Panc1 (cell line): ENCODE results near the gene NSMF. TPM values are rescaled to one million over a fixed set of nuclear protein-coding genes. Genes with fewer than 3 reads are reported as not detected.
A peak's percentile ranks its signal among the peaks of the same experiment; 100 is the strongest.

Experiments
- ATAC-seq: fragments of 200-7000 bp; cut with Tn5 transposase; 2 replicates; pipeline ENCODE4 v1.9.1; 2020; ENCODE audit warnings: mild to moderate bottlenecking, moderate library complexity
- BruUV-seq: library from RNA; stranded (reverse); fragments of 400-500 nt; replicated peaks from 2 replicates; lab custom pipeline; 2021; lab: Mats Ljungman, UMichigan
- CTCF ChIA-PET: fragments of 300-600 bp; sonication (Branson Sonifier 250); formaldehyde crosslinking; loops from one replicate; lab custom pipeline; 2022; ENCODE audit warnings: antibody characterized with exemption; lab: Charles Lee
- POLR2A ChIA-PET: fragments of 300-600 bp; sonication (Branson Sonifier 250); formaldehyde crosslinking; loops from one replicate; lab custom pipeline; 2022; ENCODE audit warnings: antibody characterized with exemption; lab: Charles Lee
- DNase-seq: peaks from one replicate; pipeline ENCODE4 v3.0.0-alpha.2; 2010; ENCODE audit warnings: low read depth, low spot score
- H3K27ac ChIP-seq: 2 replicates; pipeline ENCODE4 v1.5.1; 2011; ENCODE audit warnings: mild to moderate bottlenecking, low read length, inconsistent platforms
- H3K27me3 ChIP-seq: fragments of 200-500 bp; sonication (Bioruptor generic); 2 replicates; pipeline ENCODE4 v1.6.0; 2014; ENCODE audit warnings: low read length, inconsistent platforms; ENCODE audit not compliant: control insufficient read depth, insufficient read depth
- H3K36me3 ChIP-seq: fragments of 200-500 bp; sonication (Bioruptor generic); 2 replicates; pipeline ENCODE4 v1.5.1; 2014; ENCODE audit warnings: inconsistent platforms, mild to moderate bottlenecking, low read length, moderate library complexity; ENCODE audit not compliant: control insufficient read depth, insufficient read depth
- H3K4me1 ChIP-seq: 2 replicates; pipeline ENCODE4 v1.5.1; 2011; ENCODE audit warnings: inconsistent platforms, mild to moderate bottlenecking, low read length, moderate library complexity; ENCODE audit not compliant: control insufficient read depth, insufficient read depth
- H3K4me3 ChIP-seq, 2 experiments: 2 replicates each; pipeline ENCODE4 v1.5.1; 2011 to 2012; ENCODE audit warnings: low read depth in 2 of 2, low read length in 2 of 2, mild to moderate bottlenecking in 2 of 2, inconsistent platforms in 1 of 2, moderate library complexity in 1 of 2
- H3K9me3 ChIP-seq: fragments of 200-500 bp; sonication (Bioruptor generic); 2 replicates; pipeline ENCODE4 v1.5.1; 2014; ENCODE audit warnings: low read depth, mild to moderate bottlenecking, inconsistent platforms, low read length, moderate library complexity; ENCODE audit not compliant: control insufficient read depth, insufficient read depth
- POLR2AphosphoS5 ChIP-seq: IDR thresholded peaks from 2 replicates; pipeline ENCODE4 v1.6.1; 2012; ENCODE audit warnings: mild to moderate bottlenecking, low read depth, low read length, moderate library complexity
- SIN3A ChIP-seq: IDR thresholded peaks from 2 replicates; pipeline ENCODE4 v1.6.1; 2012; ENCODE audit warnings: low read depth, mild to moderate bottlenecking, low read length, moderate library complexity, borderline replicate concordance; ENCODE audit not compliant: insufficient read depth
- TCF7L2 ChIP-seq: IDR thresholded peaks from 2 replicates; pipeline ENCODE4 v1.6.1; 2011; ENCODE audit warnings: mild to moderate bottlenecking, low read depth, low read length, inconsistent platforms
- in situ Hi-C: cut with HindIII; loops from 2 replicates; pipeline ENCODE4 v1.10.0; 2016; ENCODE audit warnings: low sequenced_read_pairs, low pct_unique_long_range_greater_than_20kb
- intact Hi-C: fragments of 100-400 bp; cut with micrococcal nuclease; formaldehyde crosslinking; loops from one replicate; pipeline ENCODE4 v1.10.0; 2022; ENCODE audit not compliant: unreplicated experiment
- microRNA-seq: library from miRNA; unstranded; fragments of <30 nt; microRNA quantifications from one replicate; pipeline ENCODE4 v1.1.0, GENCODE V29; 2020; ENCODE audit not compliant: unreplicated experiment
- total RNA-seq: library from RNA; stranded (reverse); gene quantifications from one replicate; pipeline ENCODE4 v1.2.1, GENCODE V29; 2021; ENCODE audit not compliant: unreplicated experiment
- TF ChIP-seq, protein P1 (sequence below), 2 experiments: IDR thresholded peaks; 2 replicates each; pipeline ENCODE4 v1.6.1; 2011 to 2012; ENCODE audit warnings: low read depth in 2 of 2, control low read depth in 1 of 2, low read length in 1 of 2, mild to moderate bottlenecking in 1 of 2, moderate library complexity in 1 of 2; ENCODE audit not compliant: insufficient read depth in 1 of 2
- TF ChIP-seq, protein P2 (sequence below): fragments of 450-650 bp; IDR thresholded peaks from 2 replicates; pipeline ENCODE4 v1.5.1; 2017; ENCODE audit warnings: mild to moderate bottlenecking

NSMF gene
- total RNA-seq, 1 experiment from 2014 or later: 40.0 TPM

DNA sequence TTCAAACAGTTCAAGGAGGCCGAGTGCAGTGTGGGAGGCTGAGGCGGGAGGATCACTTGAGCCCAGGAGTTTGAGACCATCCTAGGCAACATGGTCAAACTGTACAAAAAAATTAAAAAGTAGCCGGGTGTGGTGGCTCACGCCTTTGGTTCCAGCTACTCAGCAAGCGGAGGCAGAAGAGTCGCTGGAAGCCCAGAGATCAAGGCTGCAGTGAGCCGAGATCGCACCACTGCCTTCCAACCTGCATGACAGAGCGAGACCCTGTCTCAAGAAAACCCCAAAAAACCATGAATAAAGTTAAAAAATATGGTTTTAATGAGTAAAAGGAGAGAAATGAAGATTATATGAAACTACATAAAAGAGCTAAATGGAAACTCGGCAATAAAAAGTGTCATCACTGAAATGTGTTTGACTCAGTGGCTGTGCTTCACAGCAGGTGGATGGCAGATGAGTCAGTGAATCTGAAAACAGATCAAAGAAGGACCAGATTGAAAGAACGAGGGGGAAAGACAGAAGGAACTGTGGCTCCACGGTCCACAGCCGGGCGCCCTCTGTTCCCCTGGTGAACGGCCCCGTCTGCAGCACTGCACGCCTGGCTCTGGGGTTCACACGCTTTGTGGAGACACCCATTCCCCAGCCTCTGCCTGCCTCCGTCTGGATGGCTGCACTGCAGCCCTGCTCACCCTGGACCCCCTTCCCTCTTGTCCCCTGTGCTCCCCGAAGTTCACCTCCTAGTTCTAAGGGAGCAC, 61.3 kb downstream of the NSMF start:
- Histone ChIP-seq H3K4me3 (no peak overlapping the region), H3K4me1 (peaks cover 6% of the 10 kb centered on the region), H3K9me3 (no peaks in the 10 kb centered on the region), H3K27me3 (no peaks in the 10 kb centered on the region), H3K36me3 (no peaks in the 10 kb centered on the region), H3K27ac (no peak overlapping the region)
- ChIA-PET CTCF (no interaction called here), POLR2A (no interaction called here)
- ATAC-seq (no peak), DNase-seq (no peak)
- intact Hi-C loops: no loop called here
- no TSS peak for BruUV-seq
- TF ChIP-seq, protein P1, sequence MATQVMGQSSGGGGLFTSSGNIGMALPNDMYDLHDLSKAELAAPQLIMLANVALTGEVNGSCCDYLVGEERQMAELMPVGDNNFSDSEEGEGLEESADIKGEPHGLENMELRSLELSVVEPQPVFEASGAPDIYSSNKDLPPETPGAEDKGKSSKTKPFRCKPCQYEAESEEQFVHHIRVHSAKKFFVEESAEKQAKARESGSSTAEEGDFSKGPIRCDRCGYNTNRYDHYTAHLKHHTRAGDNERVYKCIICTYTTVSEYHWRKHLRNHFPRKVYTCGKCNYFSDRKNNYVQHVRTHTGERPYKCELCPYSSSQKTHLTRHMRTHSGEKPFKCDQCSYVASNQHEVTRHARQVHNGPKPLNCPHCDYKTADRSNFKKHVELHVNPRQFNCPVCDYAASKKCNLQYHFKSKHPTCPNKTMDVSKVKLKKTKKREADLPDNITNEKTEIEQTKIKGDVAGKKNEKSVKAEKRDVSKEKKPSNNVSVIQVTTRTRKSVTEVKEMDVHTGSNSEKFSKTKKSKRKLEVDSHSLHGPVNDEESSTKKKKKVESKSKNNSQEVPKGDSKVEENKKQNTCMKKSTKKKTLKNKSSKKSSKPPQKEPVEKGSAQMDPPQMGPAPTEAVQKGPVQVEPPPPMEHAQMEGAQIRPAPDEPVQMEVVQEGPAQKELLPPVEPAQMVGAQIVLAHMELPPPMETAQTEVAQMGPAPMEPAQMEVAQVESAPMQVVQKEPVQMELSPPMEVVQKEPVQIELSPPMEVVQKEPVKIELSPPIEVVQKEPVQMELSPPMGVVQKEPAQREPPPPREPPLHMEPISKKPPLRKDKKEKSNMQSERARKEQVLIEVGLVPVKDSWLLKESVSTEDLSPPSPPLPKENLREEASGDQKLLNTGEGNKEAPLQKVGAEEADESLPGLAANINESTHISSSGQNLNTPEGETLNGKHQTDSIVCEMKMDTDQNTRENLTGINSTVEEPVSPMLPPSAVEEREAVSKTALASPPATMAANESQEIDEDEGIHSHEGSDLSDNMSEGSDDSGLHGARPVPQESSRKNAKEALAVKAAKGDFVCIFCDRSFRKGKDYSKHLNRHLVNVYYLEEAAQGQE (IDR thresholded peaks at IDR 0.05; ENCODE audit: insufficient read depth in 1 of 2, low read depth in 2 of 2, low read length in 1 of 2): no peak
- TF ChIP-seq SIN3A (no peak), TCF7L2 (no peak), POLR2AphosphoS5 (no peak)
- TF ChIP-seq, protein P2, sequence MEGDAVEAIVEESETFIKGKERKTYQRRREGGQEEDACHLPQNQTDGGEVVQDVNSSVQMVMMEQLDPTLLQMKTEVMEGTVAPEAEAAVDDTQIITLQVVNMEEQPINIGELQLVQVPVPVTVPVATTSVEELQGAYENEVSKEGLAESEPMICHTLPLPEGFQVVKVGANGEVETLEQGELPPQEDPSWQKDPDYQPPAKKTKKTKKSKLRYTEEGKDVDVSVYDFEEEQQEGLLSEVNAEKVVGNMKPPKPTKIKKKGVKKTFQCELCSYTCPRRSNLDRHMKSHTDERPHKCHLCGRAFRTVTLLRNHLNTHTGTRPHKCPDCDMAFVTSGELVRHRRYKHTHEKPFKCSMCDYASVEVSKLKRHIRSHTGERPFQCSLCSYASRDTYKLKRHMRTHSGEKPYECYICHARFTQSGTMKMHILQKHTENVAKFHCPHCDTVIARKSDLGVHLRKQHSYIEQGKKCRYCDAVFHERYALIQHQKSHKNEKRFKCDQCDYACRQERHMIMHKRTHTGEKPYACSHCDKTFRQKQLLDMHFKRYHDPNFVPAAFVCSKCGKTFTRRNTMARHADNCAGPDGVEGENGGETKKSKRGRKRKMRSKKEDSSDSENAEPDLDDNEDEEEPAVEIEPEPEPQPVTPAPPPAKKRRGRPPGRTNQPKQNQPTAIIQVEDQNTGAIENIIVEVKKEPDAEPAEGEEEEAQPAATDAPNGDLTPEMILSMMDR: no peak
- in situ Hi-C loops: no loop called here

Small RNA genes lying within 50 kb of the gene (microRNA-seq; reads per million reads assigned to microRNA genes)
- gene MIR7114: 5.7 reads per million, percentile 17 among the genes with 10 or more reads in this experiment

Other genes with a start within 250 kb of the NSMF start
- gene RNF208, start 237.1 kb downstream of the NSMF start, total RNA-seq: 11.5 TPM
- gene CYSRT1, start 234.2 kb downstream of the NSMF start, total RNA-seq: 0.67 TPM
- gene RNF224, start 231.8 kb downstream of the NSMF start, total RNA-seq: 0.15 TPM
- not detected for gene SLC34A3, start 228.4 kb downstream of the NSMF start, total RNA-seq
- gene TUBB4B, start 218.0 kb downstream of the NSMF start, total RNA-seq: 265 TPM
- gene STPG3, start 208.0 kb downstream of the NSMF start, total RNA-seq: 0.26 TPM
- gene NELFB, start 204.0 kb downstream of the NSMF start, total RNA-seq: 62.4 TPM
- 37.1 TPM for gene TOR4A, start 181.6 kb downstream of the NSMF start, total RNA-seq
- gene NRARP, start 157.1 kb downstream of the NSMF start, total RNA-seq: 16.9 TPM
- gene EXD3, start 36.2 kb downstream of the NSMF start, total RNA-seq: 9.2 TPM
- 3.7 TPM for gene NOXA1, start 35.9 kb downstream of the NSMF start, total RNA-seq
- 3.9 TPM for gene ENTPD8, start 18.0 kb downstream of the NSMF start, total RNA-seq
- gene PNPLA7, start 91.1 kb upstream of the NSMF start, total RNA-seq: 3.9 TPM
- gene MRPL41, start 92.5 kb upstream of the NSMF start, total RNA-seq: 86.4 TPM
- gene DPH7, start 119.6 kb upstream of the NSMF start, total RNA-seq: 35.9 TPM
- 37.0 TPM for gene ZMYND19, start 131.2 kb upstream of the NSMF start, total RNA-seq
- 47.1 TPM for gene ARRDC1, start 146.4 kb upstream of the NSMF start, total RNA-seq
- 63.9 TPM for gene EHMT1, start 159.7 kb upstream of the NSMF start, total RNA-seq